K562 (cell line): ENCODE results near the gene ECM1.

Source experiments
- ATF3 ChIP-seq, 2 experiments: fragments of 450-650 bp in 1 of 2; sonication (generic) in 1 of 2; formaldehyde crosslinking in 1 of 2; IDR thresholded peaks in 1 of 2; conservative IDR thresholded peaks in 1 of 2; 2 replicates each; pipeline versions ENCODE4 v1.6.1 to v1.8.1; 2016 to 2023; ENCODE audit warnings: mild to moderate bottlenecking in 2 of 2, moderate library complexity in 2 of 2, inconsistent platforms in 1 of 2, missing genetic modification reagents in 1 of 2
- CTCF ChIP-seq, 3 experiments: IDR thresholded peaks in 2 of 3; conservative IDR thresholded peaks in 1 of 3; 2 replicates each; pipeline ENCODE4 v1.5.1; 2011 to 2012; ENCODE audit warnings: low read length in 3 of 3, mild to moderate bottlenecking in 3 of 3, control low read depth in 2 of 3, improper control_type of control experiment in 1 of 3, inconsistent platforms in 1 of 3, low read depth in 1 of 3, mixed read lengths in 1 of 3, moderate library complexity in 1 of 3; ENCODE audit not compliant: insufficient read depth in 2 of 3
- HSF4 ChIP-seq: fragments of 250-450 bp; sonication (Bioruptor Pico); IDR thresholded peaks from 2 replicates; pipeline ENCODE4 v2.1.2; 2022; ENCODE audit warnings: mild to moderate bottlenecking, moderate library complexity, borderline replicate concordance
- IRF1 ChIP-seq: sonication (generic); formaldehyde crosslinking; IDR thresholded peaks from 2 replicates; pipeline ENCODE4 v1.8.0; 2022; ENCODE audit warnings: missing genetic modification reagents, mild to moderate bottlenecking, borderline replicate concordance
- L3MBTL2 ChIP-seq: fragments of 450-650 bp; IDR thresholded peaks from 2 replicates; pipeline ENCODE4 v1.6.1; 2016; ENCODE audit warnings: mild to moderate bottlenecking, moderate library complexity
- NRF1 ChIP-seq, 2 experiments: fragments of 450-650 bp; IDR thresholded peaks in 1 of 2; conservative IDR thresholded peaks in 1 of 2; 2 replicates each; pipeline ENCODE4 v1.6.1; 2014; ENCODE audit warnings: mild to moderate bottlenecking in 2 of 2
- PCBP2 ChIP-seq: fragments of 200-400 bp; formaldehyde crosslinking; IDR thresholded peaks from 2 replicates; pipeline ENCODE4 v1.6.1; 2018; ENCODE audit warnings: low read length, low read depth, mild to moderate bottlenecking, moderate library complexity; ENCODE audit not compliant: poor library complexity, severe bottlenecking
- PREB ChIP-seq: sonication (generic); formaldehyde crosslinking; IDR thresholded peaks from 2 replicates; pipeline ENCODE4 v1.8.1; 2023; ENCODE audit warnings: mild to moderate bottlenecking, missing genetic modification reagents
- RERE ChIP-seq: sonication (generic); formaldehyde crosslinking; IDR thresholded peaks from 2 replicates; pipeline ENCODE4 v1.8.0; 2023; ENCODE audit warnings: missing genetic modification reagents, mild to moderate bottlenecking, borderline replicate concordance
- TARDBP ChIP-seq: fragments of 450-650 bp; IDR thresholded peaks from 2 replicates; pipeline ENCODE4 v1.6.1; 2016
- ZNF224 ChIP-seq: sonication (generic); formaldehyde crosslinking; IDR thresholded peaks from 2 replicates; pipeline ENCODE4 v1.8.0; 2022; ENCODE audit warnings: mild to moderate bottlenecking, missing genetic modification reagents
- ZNF274 ChIP-seq: IDR thresholded peaks from 2 replicates; pipeline ENCODE4 v1.6.1; 2011; ENCODE audit warnings: low read depth, mild to moderate bottlenecking, low read length, moderate library complexity, borderline replicate concordance
- TF ChIP-seq, protein P1 (sequence below): fragments of 450-650 bp; formaldehyde crosslinking; IDR thresholded peaks from 2 replicates; pipeline ENCODE4 v1.4.0; 2020; ENCODE audit warnings: mild to moderate bottlenecking, mixed read lengths
- TF ChIP-seq, protein P2 (sequence below): sonication (generic); formaldehyde crosslinking; IDR thresholded peaks from 2 replicates; pipeline ENCODE4 v1.8.0; 2022; ENCODE audit warnings: mild to moderate bottlenecking, missing genetic modification reagents, borderline replicate concordance

DNA sequence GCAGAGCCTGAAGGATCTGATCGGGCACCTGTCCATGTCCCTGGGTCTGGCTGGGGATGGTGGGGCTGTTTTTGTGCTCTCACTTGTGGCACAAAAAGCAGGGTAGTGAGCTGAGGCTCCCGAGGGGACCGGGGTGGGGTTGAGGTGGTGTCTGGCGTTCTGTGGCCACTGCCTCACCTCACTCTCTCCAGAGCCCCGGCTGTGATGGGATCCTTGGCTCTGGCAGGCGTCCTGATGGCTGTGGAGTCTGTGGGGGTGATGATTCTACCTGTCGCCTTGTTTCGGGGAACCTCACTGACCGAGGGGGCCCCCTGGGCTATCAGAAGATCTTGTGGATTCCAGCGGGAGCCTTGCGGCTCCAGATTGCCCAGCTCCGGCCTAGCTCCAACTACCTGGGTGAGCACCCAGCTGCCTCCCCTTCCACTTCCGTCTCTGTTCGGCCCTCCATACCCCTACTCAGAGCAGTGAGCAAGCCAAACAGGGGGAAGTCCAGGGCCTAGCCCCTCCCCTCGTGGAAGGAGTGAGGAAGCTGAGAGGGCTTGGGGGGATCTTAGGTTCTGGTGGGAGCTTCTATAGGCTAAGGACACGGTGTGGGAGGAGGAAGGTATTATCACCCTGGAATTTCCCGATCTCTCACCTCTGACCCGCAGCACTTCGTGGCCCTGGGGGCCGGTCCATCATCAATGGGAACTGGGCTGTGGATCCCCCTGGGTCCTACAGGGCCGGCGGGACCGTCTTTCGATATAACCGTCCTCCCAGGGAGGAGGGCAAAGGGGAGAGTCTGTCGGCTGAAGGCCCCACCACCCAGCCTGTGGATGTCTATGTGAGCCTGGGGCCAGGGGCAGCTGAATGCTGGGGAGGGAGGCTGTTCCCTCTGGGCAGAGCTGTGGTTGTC lies 48.3 kb downstream of the ECM1 start:
- no peak for TF ChIP-seq HSF4 (CRISPR knock-in tag)
- TF ChIP-seq L3MBTL2, result no peak
- TF ChIP-seq CTCF (IDR thresholded peaks at IDR 0.05 in 2 of 3, conservative IDR thresholded peaks at IDR 0.05 in 1 of 3; ENCODE audit: insufficient read depth in 2 of 3, low read depth in 1 of 3, low read length in 3 of 3), result no peak
- TF ChIP-seq IRF1 (CRISPR knock-in tag), result no peak
- no peak for TF ChIP-seq PREB (CRISPR knock-in tag)
- TF ChIP-seq TARDBP, result no peak
- TF ChIP-seq ATF3 (IDR thresholded peaks at IDR 0.05), result no peak
- no peak for TF ChIP-seq ATF3 (CRISPR knock-in tag; conservative IDR thresholded peaks at IDR 0.05)
- TF ChIP-seq NRF1 (conservative IDR thresholded peaks at IDR 0.05 in 1 of 2, IDR thresholded peaks at IDR 0.05 in 1 of 2), result no peak
- no peak for TF ChIP-seq RERE (CRISPR knock-in tag)
- TF ChIP-seq, protein P1, sequence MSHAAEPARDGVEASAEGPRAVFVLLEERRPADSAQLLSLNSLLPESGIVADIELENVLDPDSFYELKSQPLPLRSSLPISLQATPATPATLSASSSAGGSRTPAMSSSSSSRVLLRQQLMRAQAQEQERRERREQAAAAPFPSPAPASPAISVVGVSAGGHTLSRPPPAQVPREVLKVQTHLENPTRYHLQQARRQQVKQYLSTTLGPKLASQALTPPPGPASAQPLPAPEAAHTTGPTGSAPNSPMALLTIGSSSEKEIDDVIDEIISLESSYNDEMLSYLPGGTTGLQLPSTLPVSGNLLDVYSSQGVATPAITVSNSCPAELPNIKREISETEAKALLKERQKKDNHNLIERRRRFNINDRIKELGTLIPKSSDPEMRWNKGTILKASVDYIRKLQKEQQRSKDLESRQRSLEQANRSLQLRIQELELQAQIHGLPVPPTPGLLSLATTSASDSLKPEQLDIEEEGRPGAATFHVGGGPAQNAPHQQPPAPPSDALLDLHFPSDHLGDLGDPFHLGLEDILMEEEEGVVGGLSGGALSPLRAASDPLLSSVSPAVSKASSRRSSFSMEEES, result no peak
- TF ChIP-seq, protein P2, sequence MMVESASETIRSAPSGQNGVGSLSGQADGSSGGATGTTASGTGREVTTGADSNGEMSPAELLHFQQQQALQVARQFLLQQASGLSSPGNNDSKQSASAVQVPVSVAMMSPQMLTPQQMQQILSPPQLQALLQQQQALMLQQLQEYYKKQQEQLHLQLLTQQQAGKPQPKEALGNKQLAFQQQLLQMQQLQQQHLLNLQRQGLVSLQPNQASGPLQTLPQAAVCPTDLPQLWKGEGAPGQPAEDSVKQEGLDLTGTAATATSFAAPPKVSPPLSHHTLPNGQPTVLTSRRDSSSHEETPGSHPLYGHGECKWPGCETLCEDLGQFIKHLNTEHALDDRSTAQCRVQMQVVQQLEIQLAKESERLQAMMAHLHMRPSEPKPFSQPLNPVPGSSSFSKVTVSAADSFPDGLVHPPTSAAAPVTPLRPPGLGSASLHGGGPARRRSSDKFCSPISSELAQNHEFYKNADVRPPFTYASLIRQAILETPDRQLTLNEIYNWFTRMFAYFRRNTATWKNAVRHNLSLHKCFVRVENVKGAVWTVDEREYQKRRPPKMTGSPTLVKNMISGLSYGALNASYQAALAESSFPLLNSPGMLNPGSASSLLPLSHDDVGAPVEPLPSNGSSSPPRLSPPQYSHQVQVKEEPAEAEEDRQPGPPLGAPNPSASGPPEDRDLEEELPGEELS (CRISPR knock-in tag), result no peak
- no peak for TF ChIP-seq PCBP2
- no peak for TF ChIP-seq ZNF274
- no peak for TF ChIP-seq ZNF224 (CRISPR knock-in tag)
